ENCODE results near the gene DSG4. TPM values are rescaled to one million over a fixed set of nuclear protein-coding genes. Genes with fewer than 3 reads are reported as not detected.

DSG4 gene
- total RNA-seq, 3 donors from 2014 or later = 0.24 to 0.26 TPM; not detected in 1

- intact Hi-C loops (cut with DNase I, micrococcal nuclease) = loop anchor here in 1 of 2 donors (10.0 kb wide), 1 partner anchor 94 kb away; no protein-coding TSS in a partner anchor
Observed at GRCh38 chr18:31420524-31420923, 43.9 kb downstream of the DSG4 start.

GRCh38 chr18:31424383-31424988 lies 47.9 kb downstream of the DSG4 start:
- intact Hi-C loops (cut with DNase I, micrococcal nuclease) = loop anchor here in 1 of 2 donors (10.0 kb wide), 1 partner anchor 90 kb away; no protein-coding TSS in a partner anchor
- ATAC-seq (peak; percentile 82), DNase-seq (peak in 2 of 3 donors; percentile 53 to 76)
- Histone ChIP-seq H3K36me3 (ENCODE audit: low read depth) (no peaks in the 10 kb centered on the region), H3K4me1 (ENCODE audit: low read depth) (no peaks in the 10 kb centered on the region), H3K4me3 (no peak overlapping the region), H3K9me3 (no peaks in the 10 kb centered on the region)
- peak; percentile 53 for TF ChIP-seq CTCF (IDR thresholded peaks at IDR 0.05)

More at GRCh38 chr18:31420524-31420923, 43.9 kb downstream of the DSG4 start:
- TF ChIP-seq CTCF (IDR thresholded peaks at IDR 0.05) = no peak
- Histone ChIP-seq H3K4me3 (no peak overlapping the region), H3K4me1 (ENCODE audit: low read depth) (no peaks in the 10 kb centered on the region), H3K9me3 (no peaks in the 10 kb centered on the region), H3K36me3 (ENCODE audit: low read depth) (no peaks in the 10 kb centered on the region)
- ATAC-seq = no peak
- DNase-seq = no peak

- peaks cover 5% of the 10 kb centered on the region for H3K4me1 ChIP-seq (ENCODE audit: low read depth)
Observed at GRCh38 chr18:31426021-31426420, 49.4 kb downstream of the DSG4 start.

GRCh38 chr18:31426871-31427406 lies 50.4 kb downstream of the DSG4 start:
- DNase-seq = no peak
- H3K36me3 ChIP-seq (ENCODE audit: low read depth) = no peaks in the 10 kb centered on the region
- no peak for ATAC-seq
- intact Hi-C loops (cut with DNase I, micrococcal nuclease) = loop anchor here in 1 of 2 donors (10.0 kb wide), 1 partner anchor 88 kb away; no protein-coding TSS in a partner anchor
- no peak overlapping the region for H3K4me3 ChIP-seq
- H3K4me1 ChIP-seq (ENCODE audit: low read depth) = peaks cover 5% of the 10 kb centered on the region
- H3K9me3 ChIP-seq = no peaks in the 10 kb centered on the region
- no peak for TF ChIP-seq CTCF (IDR thresholded peaks at IDR 0.05)

More at GRCh38 chr18:31426021-31426420, 49.4 kb downstream of the DSG4 start:
- H3K9me3 ChIP-seq = no peaks in the 10 kb centered on the region
- intact Hi-C loops (cut with DNase I, micrococcal nuclease) = loop anchor here in 1 of 2 donors (10.0 kb wide), 1 partner anchor 89 kb away; no protein-coding TSS in a partner anchor
- H3K4me3 ChIP-seq = no peak overlapping the region
- TF ChIP-seq CTCF (IDR thresholded peaks at IDR 0.05) = no peak
- ATAC-seq (no peak), DNase-seq (no peak)
- no peaks in the 10 kb centered on the region for H3K36me3 ChIP-seq (ENCODE audit: low read depth)

GRCh38 chr18:31428211-31428610 lies 51.6 kb downstream of the DSG4 start:
- intact Hi-C loops (cut with DNase I, micrococcal nuclease) = loop anchor here in 1 of 2 donors (10.0 kb wide), 1 partner anchor 87 kb away; no protein-coding TSS in a partner anchor
- TF ChIP-seq CTCF (IDR thresholded peaks at IDR 0.05) = no peak
- DNase-seq (no peak), ATAC-seq (no peak)
- Histone ChIP-seq H3K9me3 (no peaks in the 10 kb centered on the region), H3K4me3 (no peak overlapping the region), H3K4me1 (ENCODE audit: low read depth) (peaks cover 5% of the 10 kb centered on the region), H3K36me3 (ENCODE audit: low read depth) (no peaks in the 10 kb centered on the region)
